IMR-90 (cell line): ENCODE data around the gene CD84. TPM values are rescaled to one million over a fixed set of nuclear protein-coding genes. Genes with fewer than 3 reads are reported as not detected.

Source experiments
- ATAC-seq: fragments of 200-7000 bp; cut with Tn5 transposase; 2 replicates; pipeline ENCODE4 v1.9.1; 2020; ENCODE audit warnings: low read depth, mild to moderate bottlenecking, moderate library complexity
- BruUV-seq: library from RNA; stranded (reverse); fragments of 400-500 nt; replicated peaks from 2 replicates; lab custom pipeline; 2021; lab: Mats Ljungman, UMichigan
- CTCF ChIA-PET: fragments of 300-600 bp; formaldehyde crosslinking; extraction: SDS; loops from one replicate; lab custom pipeline; 2021; ENCODE audit warnings: antibody characterized with exemption; lab: Yijun Ruan, JAX
- POLR2A ChIA-PET: fragments of 300-600 bp; sonication (Branson Sonifier 250); formaldehyde crosslinking; loops from one replicate; lab custom pipeline; 2022; ENCODE audit warnings: antibody characterized with exemption; ENCODE audit not compliant: unreplicated experiment; lab: Charles Lee
- DNase-seq: peaks from one replicate; pipeline ENCODE4 v3.0.0; 2013
- H2AFZ ChIP-seq: replicated peaks from 2 replicates; pipeline ENCODE3; 2013; ENCODE audit warnings: low read length, mild to moderate bottlenecking; ENCODE audit not compliant: poor library complexity
- H2AK5ac ChIP-seq: 2 replicates; pipeline ENCODE4 v1.6.1; 2013; ENCODE audit warnings: low read depth, low read length, inconsistent platforms
- H2AK9ac ChIP-seq: replicated peaks from 2 replicates; pipeline ENCODE3; 2013; ENCODE audit warnings: mild to moderate bottlenecking, low read depth, low read length, moderate library complexity; ENCODE audit not compliant: poor library complexity
- H2BK120ac ChIP-seq: 2 replicates; pipeline ENCODE4 v1.6.1; 2013; ENCODE audit warnings: low read depth, low read length, inconsistent platforms
- H2BK15ac ChIP-seq: 3 replicates; pipeline ENCODE4 v1.6.1; 2013; ENCODE audit warnings: low read depth, low read length, inconsistent platforms
- H2BK20ac ChIP-seq: 2 replicates; pipeline ENCODE4 v1.6.1; 2013; ENCODE audit warnings: low read depth, mild to moderate bottlenecking, inconsistent platforms, low read length, moderate library complexity
- H2BK5ac ChIP-seq: 2 replicates; pipeline ENCODE4 v1.6.1; 2013; ENCODE audit warnings: mild to moderate bottlenecking, low read depth, low read length, inconsistent platforms; ENCODE audit not compliant: poor library complexity, severe bottlenecking
- H3K14ac ChIP-seq: replicated peaks from 2 replicates; pipeline ENCODE4 v1.6.1; 2013; ENCODE audit warnings: low read depth, low read length, inconsistent platforms
- H3K18ac ChIP-seq: 2 replicates; pipeline ENCODE4 v1.6.1; 2013; ENCODE audit warnings: low read depth, low read length, control low read depth
- H3K23ac ChIP-seq: 2 replicates; pipeline ENCODE4 v1.6.1; 2013; ENCODE audit warnings: low read depth, low read length, inconsistent platforms
- H3K27ac ChIP-seq: 2 replicates; pipeline ENCODE4 v1.5.1; 2013; ENCODE audit warnings: mild to moderate bottlenecking, control low read depth, low read length; ENCODE audit not compliant: insufficient read depth
- H3K27me3 ChIP-seq: 2 replicates; pipeline ENCODE4 v1.6.1; 2013; ENCODE audit warnings: low read length; ENCODE audit not compliant: control insufficient read depth, insufficient read depth
- H3K36me3 ChIP-seq: 2 replicates; pipeline ENCODE4 v1.6.1; 2013; ENCODE audit warnings: low read length, mixed read lengths; ENCODE audit not compliant: control insufficient read depth, insufficient read depth
- H3K4ac ChIP-seq: 2 replicates; pipeline ENCODE4 v1.6.1; 2013; ENCODE audit warnings: low read depth, low read length, inconsistent platforms
- H3K4me1 ChIP-seq: 2 replicates; pipeline ENCODE4 v1.6.1; 2013; ENCODE audit warnings: low read length, mixed read lengths; ENCODE audit not compliant: control insufficient read depth, insufficient read depth
- H3K4me2 ChIP-seq: 2 replicates; pipeline ENCODE4 v1.6.1; 2013; ENCODE audit warnings: low read depth, mild to moderate bottlenecking, control low read depth, low read length, moderate library complexity
- H3K4me3 ChIP-seq: 2 replicates; pipeline ENCODE4 v1.5.1; 2013; ENCODE audit warnings: low read depth, mild to moderate bottlenecking, control low read depth, low read length, moderate library complexity; ENCODE audit not compliant: insufficient read depth
- H3K56ac ChIP-seq: 2 replicates; pipeline ENCODE4 v1.6.1; 2013; ENCODE audit warnings: low read length, inconsistent platforms; ENCODE audit not compliant: insufficient read depth; ENCODE audit errors: extremely low read depth
- H3K79me1 ChIP-seq, 2 experiments: 2 replicates each; pipeline ENCODE4 v1.6.1; 2013; ENCODE audit warnings: low read length in 2 of 2, inconsistent platforms in 1 of 2, low read depth in 1 of 2
- H3K9ac ChIP-seq: 2 replicates; pipeline ENCODE4 v1.6.1; 2013; ENCODE audit warnings: low read depth, low read length, control low read depth
- H3K9me1 ChIP-seq: 2 replicates; pipeline ENCODE4 v1.6.1; 2013; ENCODE audit warnings: low read length, inconsistent platforms; ENCODE audit not compliant: insufficient read depth
- H3K9me3 ChIP-seq: 2 replicates; pipeline ENCODE4 v1.6.1; 2013; ENCODE audit warnings: low read length; ENCODE audit not compliant: control insufficient read depth, insufficient read depth
- H4K20me1 ChIP-seq: 2 replicates; pipeline ENCODE4 v1.6.1; 2013; ENCODE audit warnings: low read length, inconsistent platforms; ENCODE audit not compliant: insufficient read depth
- H4K5ac ChIP-seq: 2 replicates; pipeline ENCODE4 v1.6.1; 2013; ENCODE audit warnings: mild to moderate bottlenecking, low read depth, low read length, control low read depth
- H4K8ac ChIP-seq, 2 experiments: 2 replicates each; pipeline ENCODE4 v1.6.1; 2013; ENCODE audit warnings: low read depth in 2 of 2, low read length in 2 of 2, control low read depth in 1 of 2, inconsistent platforms in 1 of 2
- H4K91ac ChIP-seq: 2 replicates; pipeline ENCODE4 v1.6.1; 2013; ENCODE audit warnings: low read depth, low read length, inconsistent platforms; ENCODE audit not compliant: insufficient read depth
- CEBPB ChIP-seq: IDR thresholded peaks from 2 replicates; pipeline ENCODE4 v1.6.1; 2012; ENCODE audit warnings: low read depth, low read length, improper control_type of control experiment
- CHD1 ChIP-seq: IDR thresholded peaks from 2 replicates; pipeline ENCODE4 v1.6.1; 2012; ENCODE audit warnings: low read depth, low read length, improper control_type of control experiment
- MAFK ChIP-seq: IDR thresholded peaks from 2 replicates; pipeline ENCODE4 v1.6.1; 2012; ENCODE audit warnings: low read depth, low read length, improper control_type of control experiment
- POLR2A ChIP-seq: IDR thresholded peaks from 2 replicates; pipeline ENCODE4 v1.6.1; 2012; ENCODE audit warnings: mild to moderate bottlenecking, low read depth, low read length
- RAD21 ChIP-seq: IDR thresholded peaks from 2 replicates; pipeline ENCODE4 v1.6.1; 2012; ENCODE audit warnings: low read length, improper control_type of control experiment
- RCOR1 ChIP-seq: IDR thresholded peaks from 2 replicates; pipeline ENCODE4 v1.6.1; 2012; ENCODE audit warnings: mild to moderate bottlenecking, low read length, improper control_type of control experiment; ENCODE audit not compliant: insufficient replicate concordance
- RFX5 ChIP-seq: IDR thresholded peaks from 2 replicates; pipeline ENCODE4 v1.8.0; 2012; ENCODE audit warnings: low read depth, mild to moderate bottlenecking, low read length, moderate library complexity
- WGBS, 2 experiments: methylation state at CpG; one replicate each; pipeline versions ENCODE4 v1.1.5 to v1.1.7; 2013; ENCODE audit warnings: missing lambda C conversion rate in 2 of 2; ENCODE audit not compliant: insufficient read length in 1 of 2; ENCODE audit errors: extremely low coverage in 2 of 2; 5-methylcytosine and 5-hydroxymethylcytosine counted together
- dilution Hi-C: fragments of 300-500 bp; cut with HindIII; formaldehyde crosslinking; loops from one replicate; pipeline ENCODE4 v1.14.3; 2018; ENCODE audit warnings: low sequenced_read_pairs; ENCODE audit not compliant: unreplicated experiment
- in situ Hi-C: fragments of 300-500 bp; cut with MboI; formaldehyde crosslinking; loops from 3 replicates; pipeline ENCODE4 v1.14.3; 2019; ENCODE audit warnings: low sequenced_read_pairs, inconsistent platforms, mixed read lengths
- intact Hi-C: fragments of 100-400 bp; cut with micrococcal nuclease; formaldehyde crosslinking; loops from 2 replicates; pipeline ENCODE4 v1.10.0; 2022
- polyA plus RNA-seq, 3 experiments: library from polyadenylated mRNA; depleted of rRNA; stranded (reverse); fragments of >200 nt; gene quantifications; 2 replicates each; pipeline ENCODE4 v1.2.3, GENCODE V29; 2012; ENCODE audit warnings: low replicate concordance in 1 of 3
- total RNA-seq: library from RNA; depleted of rRNA; stranded (reverse); fragments of >200 nt; gene quantifications from 2 replicates; pipeline ENCODE4 v1.2.3, GENCODE V29; 2012
- TF ChIP-seq, protein P1 (sequence below): fragments of 150-350 bp; IDR thresholded peaks from 2 replicates; pipeline ENCODE4 v1.6.1; 2017; ENCODE audit warnings: mild to moderate bottlenecking, antibody characterized with exemption, low read length, low read depth

The CD84 gene
- total and polyA plus RNA-seq, 2 of the 4 experiments (the other 2 are of a cell fraction): not detected

DNA sequence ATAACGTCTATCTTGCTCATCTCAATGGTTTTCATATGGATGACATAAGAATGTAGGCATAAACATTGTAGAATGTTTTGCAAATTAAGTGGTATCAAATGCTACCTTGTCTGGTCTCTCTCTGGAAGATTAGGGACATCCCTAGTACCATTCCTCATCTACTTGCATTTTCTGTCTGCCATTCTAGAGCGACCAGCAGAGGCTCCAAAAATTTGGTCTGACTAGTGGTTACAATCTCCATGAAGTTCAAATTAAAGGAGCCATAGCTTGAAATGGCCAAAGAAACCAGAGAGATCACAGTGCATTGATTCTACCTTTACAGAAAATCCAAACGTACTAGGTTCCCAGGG lies 1.1 kb downstream of the CD84 start:
- Histone ChIP-seq H3K27me3 (no peaks in the 10 kb centered on the region), H3K4me2 (no peak overlapping the region), H3K4me1 (no peaks in the 10 kb centered on the region), H3K36me3 (no peaks in the 10 kb centered on the region), H2AK5ac (no peak overlapping the region), H2BK15ac (no peak overlapping the region), H4K5ac (no peak overlapping the region), H2AFZ (no peak overlapping the region), H2BK5ac (no peak overlapping the region), H4K91ac (no peak overlapping the region), H3K14ac (no peak overlapping the region), H2AK9ac (no peak overlapping the region), H3K4ac (no peak overlapping the region), H2BK20ac (no peak overlapping the region), H3K9ac (no peak overlapping the region), H3K9me1 (no peaks in the 10 kb centered on the region), H3K9me3 (no peaks in the 10 kb centered on the region), H3K79me1 (no peaks in the 10 kb centered on the region), H2BK120ac (no peak overlapping the region), H3K18ac (no peak overlapping the region), H3K23ac (no peak overlapping the region), H4K20me1 (no peaks in the 10 kb centered on the region), H4K8ac (no peak overlapping the region), H3K4me3 (no peak overlapping the region), H3K27ac (no peak overlapping the region), H3K56ac (no peak overlapping the region)
- dilution Hi-C loops (no loop called here), intact Hi-C loops (no loop called here), in situ Hi-C loops (no loop called here)
- TF ChIP-seq RFX5: no peak
- no peak for TF ChIP-seq RAD21
- no peak for TF ChIP-seq MAFK
- TF ChIP-seq CHD1: no peak
- no peak for TF ChIP-seq POLR2A
- no peak for TF ChIP-seq CEBPB
- TF ChIP-seq, protein P1, sequence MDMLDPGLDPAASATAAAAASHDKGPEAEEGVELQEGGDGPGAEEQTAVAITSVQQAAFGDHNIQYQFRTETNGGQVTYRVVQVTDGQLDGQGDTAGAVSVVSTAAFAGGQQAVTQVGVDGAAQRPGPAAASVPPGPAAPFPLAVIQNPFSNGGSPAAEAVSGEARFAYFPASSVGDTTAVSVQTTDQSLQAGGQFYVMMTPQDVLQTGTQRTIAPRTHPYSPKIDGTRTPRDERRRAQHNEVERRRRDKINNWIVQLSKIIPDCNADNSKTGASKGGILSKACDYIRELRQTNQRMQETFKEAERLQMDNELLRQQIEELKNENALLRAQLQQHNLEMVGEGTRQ: no peak
- no peak for TF ChIP-seq RCOR1
- DNase-seq: no peak
- ChIA-PET CTCF (no interaction called here), POLR2A (no interaction called here)
- ATAC-seq: no peak
- no CpG with 5 or more reads among the region's 3 CpGs for WGBS, 2 experiments
- no TSS peak for BruUV-seq
